Neutrophil (primary cell): Measurements from ENCODE around the gene IDH3A.

Experiments used
- H3K27ac ChIP-seq: fragments of 200-600 bp; sonication (generic); 2 replicates; pipeline ENCODE4 v1.5.1; 2016; ENCODE audit warnings: mild to moderate bottlenecking, moderate library complexity
- H3K27me3 ChIP-seq: fragments of 200-600 bp; sonication (generic); 2 replicates; pipeline ENCODE4 v1.6.0; 2016; ENCODE audit warnings: mild to moderate bottlenecking
- H3K36me3 ChIP-seq: fragments of 200-600 bp; sonication (generic); 2 replicates; pipeline ENCODE4 v1.5.1; 2017
- H3K4me1 ChIP-seq, 2 experiments: fragments of 200-600 bp in 1 of 2; sonication (generic) in 1 of 2; 1 replicate in 1 of 2; 2 replicates in 1 of 2; pipeline versions ENCODE4 v1.5.1 to v1.6.1; 2013 to 2016; ENCODE audit warnings: low read depth in 1 of 2, low read length in 1 of 2, mild to moderate bottlenecking in 1 of 2, moderate library complexity in 1 of 2; ENCODE audit not compliant: control insufficient read depth in 1 of 2, insufficient read depth in 1 of 2
- H3K4me3 ChIP-seq, 2 experiments: fragments of 200-600 bp in 1 of 2; sonication (generic) in 1 of 2; 1 replicate in 1 of 2; 2 replicates in 1 of 2; pipeline ENCODE4 v1.5.1; 2013 to 2016; ENCODE audit warnings: low read depth in 1 of 2, low read length in 1 of 2, mild to moderate bottlenecking in 1 of 2, moderate library complexity in 1 of 2
- H3K9me3 ChIP-seq: fragments of 200-600 bp; sonication (generic); 2 replicates; pipeline ENCODE4 v1.5.1; 2016
- CTCF ChIP-seq: fragments of 200-600 bp; sonication (generic); IDR thresholded peaks from 2 replicates; pipeline ENCODE4 v1.5.1; 2016; ENCODE audit warnings: antibody characterized with exemption

The IDH3A gene

GRCh38 chr15:78112551-78112950 lies 36.6 kb upstream of the IDH3A start:
- H3K9me3 ChIP-seq: no peaks in the 10 kb centered on the region
- no peaks in the 10 kb centered on the region for H3K36me3 ChIP-seq
- H3K27me3 ChIP-seq: no peaks in the 10 kb centered on the region
- peaks cover 4 to 7% of the 10 kb centered on the region in 2 experiments for H3K4me1 ChIP-seq
- TF ChIP-seq CTCF: no peak
- no peak overlapping the region for H3K27ac ChIP-seq
- no peak overlapping the region for H3K4me3 ChIP-seq

DNA sequence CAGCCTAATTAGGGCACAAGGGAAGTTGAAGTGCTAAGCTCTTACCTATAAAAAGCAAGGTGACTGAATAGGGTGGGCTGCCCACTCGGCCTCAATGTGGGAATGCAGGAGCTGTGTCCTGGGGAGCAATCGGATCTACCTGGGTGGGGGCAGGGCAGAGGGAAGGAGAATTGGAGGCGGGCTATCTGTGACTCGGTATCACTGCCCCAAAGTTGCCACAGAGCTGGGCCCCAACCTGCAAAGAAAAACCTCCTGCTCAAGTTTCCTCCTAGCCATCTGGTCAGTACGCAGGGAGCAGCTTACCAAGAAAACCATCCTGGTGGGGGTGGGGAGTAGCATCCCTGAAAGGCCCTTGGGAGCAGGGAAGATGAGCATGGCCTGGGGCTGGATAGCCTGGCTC lies 28.6 kb upstream of the IDH3A start:
- H3K36me3 ChIP-seq: no peaks in the 10 kb centered on the region
- no peak overlapping the region for H3K4me3 ChIP-seq
- no peaks in the 10 kb centered on the region for H3K27me3 ChIP-seq
- H3K9me3 ChIP-seq: no peaks in the 10 kb centered on the region
- no peaks in the 10 kb centered on the region for H3K4me1 ChIP-seq
- no peak for TF ChIP-seq CTCF
- H3K27ac ChIP-seq: no peak overlapping the region

GRCh38 chr15:78125267-78125666 lies 23.9 kb upstream of the IDH3A start:
- no peak for TF ChIP-seq CTCF
- H3K27me3 ChIP-seq: peaks cover 10% of the 10 kb centered on the region
- no peaks in the 10 kb centered on the region for H3K9me3 ChIP-seq
- H3K27ac ChIP-seq: no peak overlapping the region
- no peak overlapping the region for H3K4me3 ChIP-seq
- H3K4me1 ChIP-seq: no peaks in the 10 kb centered on the region
- no peaks in the 10 kb centered on the region for H3K36me3 ChIP-seq

GRCh38 chr15:78127882-78128281 lies 21.3 kb upstream of the IDH3A start:
- no peaks in the 10 kb centered on the region for H3K9me3 ChIP-seq
- H3K36me3 ChIP-seq: no peaks in the 10 kb centered on the region
- no peak overlapping the region for H3K27ac ChIP-seq
- H3K27me3 ChIP-seq: peaks cover 18% of the 10 kb centered on the region
- no peak overlapping the region for H3K4me3 ChIP-seq
- no peak for TF ChIP-seq CTCF
- peaks cover 6 to 12% of the 10 kb centered on the region in 2 experiments for H3K4me1 ChIP-seq

DNA sequence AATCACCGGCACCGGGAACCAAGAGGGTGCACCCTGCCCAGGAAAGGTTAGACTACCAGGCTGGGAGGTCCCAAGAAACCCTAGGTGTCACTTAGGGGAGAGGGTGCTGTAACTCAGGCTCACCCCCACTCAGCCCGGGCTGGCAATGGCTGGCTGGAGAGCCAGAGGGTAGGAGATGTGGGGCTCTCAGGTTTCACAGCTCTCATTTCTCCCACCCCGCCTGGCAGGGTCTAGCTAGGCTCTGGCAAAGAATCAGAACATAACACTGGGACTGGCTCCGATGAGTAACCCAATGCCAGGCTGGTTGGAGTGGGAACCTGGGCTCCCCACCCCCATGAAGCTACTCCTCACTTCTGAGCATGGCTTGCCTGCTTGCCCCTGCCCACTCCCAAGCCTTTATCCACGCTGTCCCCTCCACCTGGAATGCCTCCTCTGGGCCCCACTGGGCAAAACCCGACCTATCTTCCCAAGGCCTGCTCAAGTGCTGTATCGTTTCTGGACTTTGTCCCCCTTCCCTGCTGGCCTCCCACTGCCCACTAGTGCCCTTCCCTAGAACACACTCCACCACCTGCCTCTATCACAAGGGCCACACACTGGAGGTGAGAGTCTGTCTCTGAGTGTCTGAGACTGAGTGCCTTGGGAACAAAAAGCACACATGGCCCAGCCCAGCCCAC lies 19.9 kb upstream of the IDH3A start:
- H3K36me3 ChIP-seq: no peaks in the 10 kb centered on the region
- no peaks in the 10 kb centered on the region for H3K9me3 ChIP-seq
- no peak overlapping the region for H3K27ac ChIP-seq
- TF ChIP-seq CTCF: no peak
- peaks cover 18% of the 10 kb centered on the region for H3K27me3 ChIP-seq
- no peak overlapping the region for H3K4me3 ChIP-seq
- H3K4me1 ChIP-seq: peaks cover 11 to 12% of the 10 kb centered on the region in 2 experiments
